IgD-negative memory B cell (primary cell): ENCODE results near the gene CHCHD6. TPM values are rescaled to one million over a fixed set of nuclear protein-coding genes. Genes with fewer than 3 reads are reported as not detected.

Experiments used
- H3K27ac Mint-ChIP-seq, 3 donors: one replicate each; pipeline ENCODE4 v1.8.0; 2020 to 2022; ENCODE audit warnings: mild to moderate bottlenecking in 3 of 3, mixed read lengths in 3 of 3, moderate library complexity in 1 of 3
- H3K27me3 Mint-ChIP-seq: one replicate; pipeline ENCODE4 v1.8.0; 2021; ENCODE audit warnings: mixed read lengths
- H3K36me3 Mint-ChIP-seq: one replicate; pipeline ENCODE4 v1.8.0; 2020; ENCODE audit warnings: mild to moderate bottlenecking, mixed read lengths
- H3K4me1 Mint-ChIP-seq, 3 donors: one replicate each; pipeline ENCODE4 v1.8.0; 2020 to 2022; ENCODE audit warnings: mixed read lengths in 3 of 3, mild to moderate bottlenecking in 1 of 3
- H3K4me3 Mint-ChIP-seq, 4 donors: one replicate each; pipeline ENCODE4 v1.8.0; 2020 to 2022; ENCODE audit warnings: mild to moderate bottlenecking in 4 of 4, mixed read lengths in 4 of 4, moderate library complexity in 3 of 4
- H3K9me3 Mint-ChIP-seq, 3 donors: one replicate each; pipeline ENCODE4 v1.8.0; 2020 to 2021; ENCODE audit warnings: mixed read lengths in 3 of 3, mild to moderate bottlenecking in 1 of 3
- polyA plus RNA-seq: library from polyadenylated mRNA; unstranded; fragments of 300-500 nt; fragmentation: Illumina TruSeq; gene quantifications from one replicate; pipeline ENCODE4 v1.2.3, GENCODE V29; 2021

CHCHD6 gene
- polyA plus RNA-seq, 1 donor from 2014 or later: 16.6 TPM

GRCh38 chr3:126816986-126817777, 113.1 kb downstream of the CHCHD6 start:
- Mint-ChIP-seq H3K36me3 (peaks cover 4% of the 10 kb centered on the region), H3K4me1 (peaks cover 0 to 3% (median 0%) of the 10 kb centered on the region in 3 donors), H3K4me3 (no peak overlapping the region), H3K9me3 (peaks cover 0 to 2% (median 2%) of the 10 kb centered on the region in 3 donors), H3K27me3 (no peaks in the 10 kb centered on the region), H3K27ac (no peak overlapping the region)

DNA sequence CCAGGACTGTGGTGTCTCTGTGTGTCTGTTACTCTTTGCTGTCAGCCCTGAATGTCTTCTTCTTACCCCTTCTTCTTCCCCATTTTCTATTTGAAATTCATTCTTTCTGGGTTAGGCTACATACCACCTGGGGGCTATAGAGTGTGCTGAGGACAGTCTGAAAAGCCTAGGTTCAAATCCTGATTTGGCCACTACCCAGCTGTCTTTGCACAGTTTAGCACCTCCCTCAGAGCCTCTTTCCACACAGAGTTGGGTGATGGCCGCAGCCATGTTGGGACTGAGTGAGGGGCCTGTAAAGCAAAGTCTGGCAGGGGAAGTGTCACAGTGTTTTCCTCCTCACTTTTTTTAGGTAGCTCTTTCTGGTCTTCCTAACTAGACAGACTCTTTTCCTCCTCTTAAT, 113.7 kb downstream of the CHCHD6 start:
- Mint-ChIP-seq H3K36me3 (peaks cover 4% of the 10 kb centered on the region), H3K27me3 (no peaks in the 10 kb centered on the region), H3K4me3 (no peak overlapping the region), H3K9me3 (peaks cover 0 to 2% (median 2%) of the 10 kb centered on the region in 3 donors), H3K27ac (no peak overlapping the region), H3K4me1 (peaks cover 0 to 3% (median 0%) of the 10 kb centered on the region in 3 donors)

DNA sequence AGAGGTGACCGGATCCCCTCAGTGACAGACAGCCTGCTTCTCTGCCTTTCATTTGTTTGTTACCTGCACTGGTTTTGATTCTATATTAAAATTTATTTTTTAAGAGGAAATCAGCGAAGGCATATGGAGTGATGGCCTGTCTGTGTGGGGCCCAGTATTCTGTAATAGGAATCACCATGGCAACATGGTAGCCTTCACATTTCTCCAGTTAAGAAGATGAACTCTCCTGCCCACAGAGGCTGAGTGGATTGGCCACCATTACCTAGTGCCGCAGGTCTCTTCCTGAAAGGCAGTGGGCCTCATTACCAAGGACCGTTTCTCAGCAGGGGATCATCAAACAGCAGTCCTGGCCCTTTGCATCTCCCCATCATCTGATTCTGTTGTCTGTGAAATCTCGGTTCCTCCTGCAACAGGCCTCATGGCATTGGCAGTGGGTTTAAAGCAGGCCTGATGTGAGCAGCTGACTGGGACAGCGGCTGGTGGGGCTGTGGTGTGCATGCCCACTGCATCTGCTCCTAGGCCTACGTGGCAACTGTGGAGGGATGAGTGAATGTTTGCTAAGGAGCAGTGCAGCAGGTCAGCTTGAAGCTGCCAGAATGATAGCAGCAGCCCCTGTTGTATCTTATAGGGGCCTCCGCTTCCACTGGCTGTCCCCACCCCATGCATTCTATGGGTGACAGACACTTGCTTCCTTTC, 114.5 kb downstream of the CHCHD6 start:
- Mint-ChIP-seq H3K27me3 (no peaks in the 10 kb centered on the region), H3K4me3 (no peak overlapping the region)

DNA sequence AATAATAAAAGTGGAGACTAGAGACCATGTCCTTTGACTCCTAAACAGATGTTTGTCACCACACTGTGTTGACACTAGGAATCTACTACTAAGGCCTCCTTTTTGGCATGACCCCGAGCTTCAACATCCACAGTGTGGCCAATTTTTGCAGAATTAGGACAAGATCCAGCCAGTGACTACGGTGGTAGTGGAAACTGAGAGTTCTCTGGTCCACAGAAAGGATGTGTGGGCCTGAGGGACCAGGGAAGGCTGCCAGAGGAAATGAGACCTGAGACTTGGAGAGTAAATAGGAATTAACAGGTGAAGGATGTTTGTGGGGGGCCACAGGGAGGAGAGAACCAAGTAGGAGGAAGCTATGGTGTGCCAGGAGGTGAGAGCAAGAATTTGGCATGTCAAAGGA, 122.7 kb downstream of the CHCHD6 start:
- peaks cover 3 to 7% (median 4%) of the 10 kb centered on the region in 3 donors for H3K4me1 Mint-ChIP-seq
- H3K9me3 Mint-ChIP-seq: peaks cover 0 to 2% (median 0%) of the 10 kb centered on the region in 3 donors
- no peak overlapping the region for H3K4me3 Mint-ChIP-seq
- no peaks in the 10 kb centered on the region for H3K27me3 Mint-ChIP-seq
- peaks cover 2% of the 10 kb centered on the region for H3K36me3 Mint-ChIP-seq
- H3K27ac Mint-ChIP-seq: no peak overlapping the region

More for the DNA sequence above, 114.5 kb downstream of the CHCHD6 start:
- peaks cover 4% of the 10 kb centered on the region for H3K36me3 Mint-ChIP-seq
- peaks cover 0 to 3% (median 0%) of the 10 kb centered on the region in 3 donors for H3K4me1 Mint-ChIP-seq
- H3K27ac Mint-ChIP-seq: no peak overlapping the region
- peaks cover 0 to 2% (median 2%) of the 10 kb centered on the region in 3 donors for H3K9me3 Mint-ChIP-seq

GRCh38 chr3:126827121-126827520, 123.1 kb downstream of the CHCHD6 start:
- peaks cover 4 to 7% (median 4%) of the 10 kb centered on the region in 3 donors for H3K4me1 Mint-ChIP-seq
- H3K27ac Mint-ChIP-seq: no peak overlapping the region
- no peak overlapping the region for H3K4me3 Mint-ChIP-seq
- no peaks in the 10 kb centered on the region for H3K9me3 Mint-ChIP-seq
- H3K36me3 Mint-ChIP-seq: peaks cover 2% of the 10 kb centered on the region
- H3K27me3 Mint-ChIP-seq: no peaks in the 10 kb centered on the region

DNA sequence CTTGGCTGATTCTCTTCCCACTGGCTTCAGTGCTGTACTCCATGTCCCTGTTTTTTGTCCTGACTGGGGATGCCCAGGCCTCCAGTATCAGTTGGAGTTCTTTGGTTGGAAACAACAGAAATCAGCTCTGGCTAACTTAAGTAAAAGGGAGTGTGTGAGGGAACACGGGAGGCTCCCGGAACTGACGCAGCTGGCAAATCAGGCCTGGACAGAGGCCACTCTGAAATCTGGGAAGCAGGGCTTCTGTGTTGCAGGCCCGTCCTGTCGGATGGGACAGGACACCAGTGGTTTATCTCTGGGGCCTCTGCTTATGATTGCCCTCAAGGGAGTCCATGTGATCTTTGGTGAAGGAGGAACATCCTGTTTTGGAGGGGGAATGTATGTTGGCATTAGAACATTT, 124.3 kb downstream of the CHCHD6 start:
- H3K4me1 Mint-ChIP-seq: peaks cover 4 to 7% (median 5%) of the 10 kb centered on the region in 3 donors
- no peak overlapping the region for H3K27ac Mint-ChIP-seq

GRCh38 chr3:126832933-126833332, 128.9 kb downstream of the CHCHD6 start:
- Mint-ChIP-seq H3K36me3 (peaks cover 2% of the 10 kb centered on the region), H3K9me3 (no peaks in the 10 kb centered on the region), H3K27ac (no peak overlapping the region), H3K4me3 (no peak overlapping the region), H3K4me1 (peaks cover 4 to 7% (median 5%) of the 10 kb centered on the region in 3 donors), H3K27me3 (no peaks in the 10 kb centered on the region)

More for the DNA sequence above, 124.3 kb downstream of the CHCHD6 start:
- Mint-ChIP-seq H3K9me3 (no peaks in the 10 kb centered on the region), H3K4me3 (no peak overlapping the region), H3K36me3 (peaks cover 2% of the 10 kb centered on the region), H3K27me3 (no peaks in the 10 kb centered on the region)

DNA sequence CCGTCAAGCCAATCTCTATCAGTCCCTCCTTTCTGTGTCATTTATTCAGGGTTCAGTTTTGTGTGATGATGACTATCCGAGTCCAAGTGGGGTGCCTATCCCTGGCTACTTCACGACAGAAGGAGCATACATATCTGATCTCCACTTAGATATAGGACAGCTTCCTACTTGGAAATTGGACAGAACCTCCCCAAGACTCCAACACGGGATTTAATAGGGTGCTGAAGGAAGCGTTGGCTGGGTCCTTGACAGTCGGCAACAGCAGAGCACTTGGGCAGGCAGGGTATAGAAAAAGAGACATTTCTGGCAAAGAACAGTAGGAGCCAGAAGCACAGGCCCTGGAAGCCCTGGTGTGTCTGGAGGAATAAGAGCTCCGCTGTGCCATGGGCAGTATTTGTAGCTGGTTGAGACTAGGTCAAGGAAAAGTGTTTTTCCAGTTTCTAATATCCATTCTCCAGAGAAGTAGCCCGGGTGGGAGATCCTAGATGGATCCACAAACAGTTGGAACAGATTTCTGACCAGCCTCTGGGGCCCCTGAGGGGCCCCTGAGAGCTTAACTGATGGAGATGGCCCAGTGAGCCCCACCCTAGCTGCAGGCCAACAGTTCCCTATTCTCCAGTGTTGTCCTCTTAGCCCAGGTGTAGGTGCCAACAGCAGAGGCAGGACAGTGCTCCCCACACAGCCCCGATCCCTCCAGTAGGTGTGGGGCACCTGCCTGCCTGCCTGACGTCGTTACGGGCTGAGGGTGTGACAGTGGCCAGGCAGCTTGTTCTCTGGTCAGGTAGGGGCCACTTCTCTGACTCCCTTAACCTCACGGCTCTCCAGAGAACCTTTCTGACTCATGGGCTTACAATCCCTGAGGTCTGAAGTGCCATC, 130.8 kb downstream of the CHCHD6 start:
- Mint-ChIP-seq H3K4me3 (no peak overlapping the region), H3K9me3 (no peaks in the 10 kb centered on the region), H3K27me3 (no peaks in the 10 kb centered on the region), H3K4me1 (peaks cover 0 to 2% (median 0%) of the 10 kb centered on the region in 3 donors), H3K36me3 (peaks cover 2% of the 10 kb centered on the region), H3K27ac (no peak overlapping the region)

- H3K27ac Mint-ChIP-seq: no peak overlapping the region
- peaks cover 2% of the 10 kb centered on the region for H3K36me3 Mint-ChIP-seq
- H3K4me1 Mint-ChIP-seq: peaks cover 0 to 2% (median 0%) of the 10 kb centered on the region in 3 donors
- peak overlapping the region in 1 of 4 donors; percentile 25 for H3K4me3 Mint-ChIP-seq
- no peaks in the 10 kb centered on the region for H3K9me3 Mint-ChIP-seq
- no peaks in the 10 kb centered on the region for H3K27me3 Mint-ChIP-seq
Measured at GRCh38 chr3:126835472-126836219, 131.6 kb downstream of the CHCHD6 start.

- Mint-ChIP-seq H3K27me3 (no peaks in the 10 kb centered on the region), H3K27ac (no peak overlapping the region), H3K4me1 (peaks cover 0 to 2% (median 0%) of the 10 kb centered on the region in 3 donors), H3K9me3 (no peaks in the 10 kb centered on the region), H3K4me3 (peak overlapping the region in 1 of 4 donors; percentile 25), H3K36me3 (peaks cover 2% of the 10 kb centered on the region)
Measured at GRCh38 chr3:126836220-126836860, 132.3 kb downstream of the CHCHD6 start.

DNA sequence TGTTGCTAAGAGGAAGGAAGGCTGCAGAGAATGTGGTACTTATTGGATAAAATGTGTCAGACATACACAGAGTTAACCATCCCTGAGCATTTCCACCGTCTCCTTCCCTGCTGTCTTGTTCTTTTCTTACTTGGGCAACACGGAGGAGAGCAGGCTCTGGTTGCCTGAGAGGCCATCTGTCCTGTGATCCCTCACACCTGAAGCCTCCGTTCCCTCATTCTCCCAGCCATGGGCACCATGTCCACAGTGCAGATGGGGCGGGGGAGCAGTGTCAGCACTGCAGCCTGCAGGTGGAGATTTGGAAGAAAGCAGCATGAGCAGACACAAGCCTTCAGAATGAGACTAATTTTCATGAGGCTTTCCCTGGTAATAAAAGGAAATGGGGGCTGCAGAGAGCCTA, 133.7 kb downstream of the CHCHD6 start:
- Mint-ChIP-seq H3K36me3 (no peaks in the 10 kb centered on the region), H3K27me3 (no peaks in the 10 kb centered on the region), H3K27ac (no peak overlapping the region), H3K4me3 (no peak overlapping the region), H3K9me3 (no peaks in the 10 kb centered on the region), H3K4me1 (no peaks in the 10 kb centered on the region)

- Mint-ChIP-seq H3K27ac (peak overlapping the region in 1 of 3 donors; percentile 63), H3K4me1 (no peaks in the 10 kb centered on the region), H3K9me3 (peaks cover 0 to 1% (median 0%) of the 10 kb centered on the region in 3 donors), H3K27me3 (no peaks in the 10 kb centered on the region), H3K4me3 (no peak overlapping the region), H3K36me3 (no peaks in the 10 kb centered on the region)
Measured at GRCh38 chr3:126845920-126846715, 142.1 kb downstream of the CHCHD6 start.

GRCh38 chr3:126847061-126847460, 143.0 kb downstream of the CHCHD6 start:
- no peaks in the 10 kb centered on the region for H3K27me3 Mint-ChIP-seq
- H3K4me1 Mint-ChIP-seq: no peaks in the 10 kb centered on the region
- no peaks in the 10 kb centered on the region for H3K36me3 Mint-ChIP-seq
- H3K27ac Mint-ChIP-seq: no peak overlapping the region
- H3K4me3 Mint-ChIP-seq: no peak overlapping the region
- H3K9me3 Mint-ChIP-seq: peaks cover 0 to 1% (median 0%) of the 10 kb centered on the region in 3 donors
